Measurements from ENCODE around the gene FCER1G. TPM values are rescaled to one million over a fixed set of nuclear protein-coding genes. Genes with fewer than 3 reads are reported as not detected.

The FCER1G gene
- total and polyA plus RNA-seq, 2 of the 4 experiments (the other 2 are of a cell fraction): 0.44 TPM; not detected in 1

- Histone ChIP-seq H3K27ac (ENCODE audit: insufficient read depth, low read length) (peak within 1 kb of the TSS; percentile 52), H3K18ac (ENCODE audit: low read depth, low read length) (no peak within 1 kb of the TSS), H3K9me3 (ENCODE audit: control insufficient read depth, insufficient read depth, low read length) (no peaks in the 10 kb centered on the region), H4K20me1 (ENCODE audit: insufficient read depth, low read length) (no peaks in the 10 kb centered on the region), H3K23ac (ENCODE audit: low read depth, low read length) (no peak within 1 kb of the TSS), H3K4me3 (ENCODE audit: insufficient read depth, low read depth, low read length) (peak within 1 kb of the TSS; percentile 72), H3K79me1 (ENCODE audit: low read depth in 1 of 2, low read length in 2 of 2) (peaks cover 9 to 19% of the 10 kb centered on the region in 2 experiments; a peak in 3 of 4 replicates), H3K36me3 (ENCODE audit: control insufficient read depth, insufficient read depth, low read length) (peaks cover 35% of the 10 kb centered on the region), H2BK20ac (ENCODE audit: low read depth, low read length) (no peak within 1 kb of the TSS), H3K56ac (ENCODE audit: extremely low read depth, insufficient read depth, low read length) (peak within 1 kb of the TSS; percentile 63), H3K9ac (ENCODE audit: low read depth, low read length) (peak within 1 kb of the TSS; percentile 72), H3K27me3 (ENCODE audit: control insufficient read depth, insufficient read depth, low read length) (no peaks in the 10 kb centered on the region), H3K4me2 (ENCODE audit: low read depth, low read length) (peak within 1 kb of the TSS; percentile 89), H3K4ac (ENCODE audit: low read depth, low read length) (peak within 1 kb of the TSS; percentile 55), H2BK15ac (ENCODE audit: low read depth, low read length) (no peak within 1 kb of the TSS), H3K14ac (replicated peaks; ENCODE audit: low read depth, low read length) (peak within 1 kb of the TSS; percentile 68), H2AK9ac (replicated peaks; ENCODE audit: low read depth, low read length, poor library complexity) (peak within 1 kb of the TSS; percentile 86), H2AK5ac (ENCODE audit: low read depth, low read length) (peak within 1 kb of the TSS; percentile 51; the same call in 1 of the 2 replicates), H4K91ac (ENCODE audit: insufficient read depth, low read depth, low read length) (no peak within 1 kb of the TSS), H4K8ac (ENCODE audit: low read depth in 2 of 2, low read length in 2 of 2) (peak within 1 kb of the TSS; percentile 24 to 88; a peak in 3 of 4 replicates), H2BK120ac (ENCODE audit: low read depth, low read length) (no peak within 1 kb of the TSS), H3K9me1 (ENCODE audit: insufficient read depth, low read length) (peaks cover 6% of the 10 kb centered on the region; the same call in 1 of the 2 replicates), H4K5ac (ENCODE audit: low read depth, low read length) (peak within 1 kb of the TSS; percentile 23), H2BK5ac (ENCODE audit: low read depth, low read length, poor library complexity, severe bottlenecking) (peak within 1 kb of the TSS; percentile 36), H3K4me1 (ENCODE audit: control insufficient read depth, insufficient read depth, low read length) (peaks cover 2% of the 10 kb centered on the region; the same call in 1 of the 2 replicates), H2AFZ (replicated peaks; ENCODE audit: low read length, poor library complexity) (peak within 1 kb of the TSS; percentile 95)
- 0% methylated on average over 5 of the region's 54 CpGs; no CpG with 5 or more reads in 1 of the 2 experiments for WGBS, 2 experiments (ENCODE audit: extremely low coverage in 2 of 2, insufficient read length in 1 of 2)
- POLR2A ChIA-PET (ENCODE audit: unreplicated experiment): no interaction called here
- intact Hi-C loops (cut with micrococcal nuclease): no loop called here
- peak; percentile 98 for DNase-seq
- ATAC-seq (ENCODE audit: low read depth): peak; percentile 96
- in situ Hi-C loops (cut with MboI; ENCODE audit: low sequenced_read_pairs): no loop called here
- CTCF ChIA-PET: interaction anchor here (0.6 to 2.2 kb wide), 6 partner anchors 11 to 176 kb away, joined by 3 to 5 read pairs (median 4); partner anchors contain the start of genes B4GALT3 and TOMM40L
- BruUV-seq (replicated peaks): no TSS peak
- no peak for TF ChIP-seq MXI1 (IDR thresholded peaks at IDR 0.05; ENCODE audit: borderline replicate concordance, low read depth, low read length)
- TF ChIP-seq BHLHE40 (IDR thresholded peaks at IDR 0.05; ENCODE audit: low read depth, low read length): peak; percentile 82
- TF ChIP-seq MAZ (IDR thresholded peaks at IDR 0.05; ENCODE audit: borderline replicate concordance, low read depth, low read length): no peak
- no peak for TF ChIP-seq ELK1 (IDR thresholded peaks at IDR 0.05; ENCODE audit: borderline replicate concordance, low read depth, low read length)
- peak; percentile 94 for TF ChIP-seq POLR2A (IDR thresholded peaks at IDR 0.05; ENCODE audit: low read depth, low read length)
- no peak for TF ChIP-seq MAFK (IDR thresholded peaks at IDR 0.05; ENCODE audit: low read depth, low read length)
- TF ChIP-seq, protein P1, sequence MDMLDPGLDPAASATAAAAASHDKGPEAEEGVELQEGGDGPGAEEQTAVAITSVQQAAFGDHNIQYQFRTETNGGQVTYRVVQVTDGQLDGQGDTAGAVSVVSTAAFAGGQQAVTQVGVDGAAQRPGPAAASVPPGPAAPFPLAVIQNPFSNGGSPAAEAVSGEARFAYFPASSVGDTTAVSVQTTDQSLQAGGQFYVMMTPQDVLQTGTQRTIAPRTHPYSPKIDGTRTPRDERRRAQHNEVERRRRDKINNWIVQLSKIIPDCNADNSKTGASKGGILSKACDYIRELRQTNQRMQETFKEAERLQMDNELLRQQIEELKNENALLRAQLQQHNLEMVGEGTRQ (IDR thresholded peaks at IDR 0.05; ENCODE audit: low read depth, low read length): peak; percentile 79
- TF ChIP-seq SMC3 (IDR thresholded peaks at IDR 0.05; ENCODE audit: low read depth, low read length): peak; percentile 10; the same call in 1 of the 2 replicates
- TF ChIP-seq RFX5 (IDR thresholded peaks at IDR 0.05; ENCODE audit: low read depth, low read length): no peak
- peak; percentile 8; the same call in 1 of the 2 replicates for TF ChIP-seq RAD21 (IDR thresholded peaks at IDR 0.05; ENCODE audit: low read length)
- TF ChIP-seq CTCF (conservative IDR thresholded peaks at IDR 0.05; ENCODE audit: low read depth, low read length): peak; percentile 41
- TF ChIP-seq FOS (IDR thresholded peaks at IDR 0.05; ENCODE audit: low read depth, low read length): no peak
- TF ChIP-seq RCOR1 (IDR thresholded peaks at IDR 0.05; ENCODE audit: insufficient replicate concordance, low read length): no peak
- dilution Hi-C loops (cut with HindIII; ENCODE audit: low sequenced_read_pairs, unreplicated experiment): no loop called here
Measured at GRCh38 chr1:161165742-161166668, 49.1 kb upstream of the FCER1G start, which contains the start of gene PPOX. PPOX (plus strand) TSS chr1:161166426; CDS start chr1:161166848, 422 bp downstream.

Data from IMR-90 (cell line).